B cell (primary cell): ENCODE measurements around the gene STN1. TPM values are rescaled to one million over a fixed set of nuclear protein-coding genes. Genes with fewer than 3 reads are reported as not detected.

Source experiments
- ATAC-seq: fragments of 200-7000 bp; cut with Tn5 transposase; one replicate; pipeline ENCODE4 v1.10.0; 2021; ENCODE audit warnings: low read depth, mild to moderate bottlenecking, moderate number of reproducible peaks, moderate library complexity
- CTCF ChIA-PET: fragments of 350-600 bp; sonication (Branson Sonifier 250); formaldehyde crosslinking; loops from one replicate; lab custom pipeline; 2021; ENCODE audit warnings: antibody characterized with exemption, inconsistent platforms; lab: Charles Lee
- POLR2A ChIA-PET: fragments of 350-600 bp; sonication (Branson Sonifier 250); formaldehyde crosslinking; loops from one replicate; lab custom pipeline; 2021; ENCODE audit warnings: antibody characterized with exemption; lab: Charles Lee
- DNase-seq: peaks from one replicate; pipeline ENCODE4 v3.0.0; 2013
- H2AFZ ChIP-seq: 2 replicates; pipeline ENCODE4 v1.6.1; 2012; ENCODE audit warnings: mild to moderate bottlenecking, low read depth, low read length; ENCODE audit not compliant: insufficient read depth, poor library complexity, severe bottlenecking
- H3K27ac ChIP-seq, 2 donors: 1 replicate in 1 of 2; 2 replicates in 1 of 2; pipeline ENCODE4 v1.5.1; 2012 to 2013; ENCODE audit warnings: low read length in 2 of 2, mild to moderate bottlenecking in 2 of 2, moderate library complexity in 1 of 2
- H3K27me3 ChIP-seq, 4 experiments: fragments of 200-600 bp in 1 of 4; sonication (generic) in 1 of 4; replicated peaks in 1 of 4; 1 replicate in 2 of 4; 2 replicates in 2 of 4; pipeline versions ENCODE4 v1.6.1 to v1.7.0; 2013 to 2016; ENCODE audit warnings: low read length in 3 of 4, mild to moderate bottlenecking in 2 of 4, mixed read lengths in 1 of 4, moderate library complexity in 1 of 4; ENCODE audit not compliant: insufficient read depth in 4 of 4, control insufficient read depth in 3 of 4; ENCODE audit errors: control extremely low read depth in 1 of 4
- H3K36me3 ChIP-seq, 2 experiments: replicated peaks in 1 of 2; 1 replicate in 1 of 2; 2 replicates in 1 of 2; pipeline versions ENCODE4 v1.6.1 to v1.7.1; 2013; ENCODE audit warnings: low read length in 1 of 2; ENCODE audit not compliant: insufficient read depth in 2 of 2, control insufficient read depth in 1 of 2; ENCODE audit errors: control extremely low read depth in 1 of 2, extremely low read depth in 1 of 2
- H3K4me1 ChIP-seq, 2 donors: fragments of 200-600 bp in 1 of 2; sonication (generic) in 1 of 2; 1 replicate in 1 of 2; 2 replicates in 1 of 2; pipeline versions ENCODE4 v1.5.1 to v1.6.1; 2013 to 2017; ENCODE audit warnings: low read length in 2 of 2; ENCODE audit not compliant: control insufficient read depth in 2 of 2, insufficient read depth in 2 of 2
- H3K4me2 ChIP-seq: replicated peaks from 2 replicates; pipeline ENCODE3; 2012; ENCODE audit warnings: mild to moderate bottlenecking, low read depth, low read length; ENCODE audit not compliant: poor library complexity, severe bottlenecking
- H3K4me3 ChIP-seq, 5 experiments: fragments of 200-600 bp in 1 of 5; sonication (generic) in 1 of 5; 1 replicate in 3 of 5; 2 replicates in 2 of 5; pipeline versions ENCODE4 v1.5.1 to v1.7.0; 2011 to 2016; ENCODE audit warnings: low read length in 4 of 5, mild to moderate bottlenecking in 4 of 5, low read depth in 2 of 5, control low read depth in 1 of 5, moderate library complexity in 1 of 5; ENCODE audit not compliant: insufficient read depth in 1 of 5; ENCODE audit errors: control extremely low read depth in 1 of 5, extremely low read depth in 1 of 5
- H3K79me2 ChIP-seq: fragments of 200-600 bp; sonication (generic); one replicate; pipeline ENCODE4 v1.6.0; 2016; ENCODE audit warnings: low read length; ENCODE audit not compliant: control insufficient read depth, insufficient read depth
- H3K9ac ChIP-seq: fragments of 200-600 bp; sonication (generic); 2 replicates; pipeline ENCODE4 v1.6.1; 2017; ENCODE audit warnings: mild to moderate bottlenecking, low read length, moderate library complexity
- H3K9me3 ChIP-seq, 3 donors: one replicate each; pipeline versions ENCODE4 v1.6.1 to v1.7.1; 2013; ENCODE audit warnings: low read length in 2 of 3; ENCODE audit not compliant: control insufficient read depth in 2 of 3, insufficient read depth in 1 of 3; ENCODE audit errors: control extremely low read depth in 1 of 3
- H4K20me1 ChIP-seq: 2 replicates; pipeline ENCODE4 v1.6.0; 2012; ENCODE audit warnings: mild to moderate bottlenecking, low read length; ENCODE audit not compliant: insufficient read depth, control insufficient read depth, poor library complexity, severe bottlenecking
- H3K27ac Mint-ChIP-seq: one replicate; pipeline ENCODE4 v1.8.0; 2021; ENCODE audit warnings: mixed read lengths
- H3K27me3 Mint-ChIP-seq: one replicate; pipeline ENCODE4 v1.8.0; 2021; ENCODE audit warnings: mixed read lengths
- H3K4me1 Mint-ChIP-seq: one replicate; pipeline ENCODE4 v1.8.0; 2021; ENCODE audit warnings: mixed read lengths
- H3K4me3 Mint-ChIP-seq: one replicate; pipeline ENCODE4 v1.8.0; 2021; ENCODE audit warnings: mixed read lengths
- H3K9me3 Mint-ChIP-seq: one replicate; pipeline ENCODE4 v1.8.0; 2022; ENCODE audit warnings: mixed read lengths; ENCODE audit not compliant: insufficient read depth
- CTCF ChIP-seq: fragments of 200-600 bp; IDR thresholded peaks from one replicate; pipeline ENCODE4 v1.8.0; 2022; ENCODE audit warnings: antibody characterized with exemption, mild to moderate bottlenecking
- EZH2 ChIP-seq: IDR thresholded peaks from 2 replicates; pipeline ENCODE4 v1.6.1; 2012; ENCODE audit warnings: borderline replicate concordance, low read depth, mild to moderate bottlenecking, moderate library complexity, low read length; ENCODE audit not compliant: insufficient read depth, poor library complexity, severe bottlenecking
- WGBS: methylation state at CpG from one replicate; pipeline ENCODE4 v1.1.5; 2013; ENCODE audit warnings: missing lambda C conversion rate; ENCODE audit not compliant: insufficient coverage; 5-methylcytosine and 5-hydroxymethylcytosine counted together
- intact Hi-C: fragments of 100-400 bp; cut with micrococcal nuclease; formaldehyde crosslinking; loops from one replicate; pipeline ENCODE4 v1.10.0; 2022
- polyA plus RNA-seq: library from polyadenylated mRNA; depleted of rRNA; stranded (reverse); fragments of >200 nt; gene quantifications from 2 replicates; pipeline ENCODE4 v1.2.3, GENCODE V29; 2012
- total RNA-seq, 2 donors: library from RNA; stranded (reverse); fragments of 120-200 nt in 1 of 2; gene quantifications; 1 replicate in 1 of 2; 2 replicates in 1 of 2; pipeline versions ENCODE4 v1.2.3 to v1.2.4, GENCODE V29; 2013 to 2022

STN1 gene
- total and polyA plus RNA-seq, 2 donors (not counting 1 experiment from before 2014, with no cell fraction given): 16.3 to 24.5 TPM

DNA sequence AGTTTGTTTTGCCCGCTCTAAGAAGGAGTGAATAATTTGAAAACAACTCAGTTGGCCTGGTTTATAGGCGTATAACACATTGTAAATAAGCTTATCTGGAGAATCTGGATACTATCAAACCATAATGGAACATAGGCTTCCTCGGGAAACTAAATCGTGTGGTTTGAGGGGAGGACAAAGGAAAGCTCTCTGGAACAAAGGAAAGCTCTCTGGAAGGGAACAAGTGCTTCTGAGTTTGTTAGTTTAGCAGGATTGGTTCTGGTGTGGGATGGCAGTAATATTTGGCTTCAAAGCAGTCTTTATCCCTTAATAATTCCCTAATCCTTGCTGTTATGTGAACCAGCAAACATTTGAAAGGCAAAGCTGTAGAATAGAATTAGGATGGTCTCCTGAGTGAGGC is 34.0 kb upstream of the STN1 start:
- no CpG with 5 or more reads among the region's 4 CpGs for WGBS
- no peaks in the 10 kb centered on the region for H3K79me2 ChIP-seq
- POLR2A ChIA-PET: interaction anchor here (0.6 kb wide), 1 partner anchor 51 kb away, joined by 3 read pairs; no protein-coding TSS in a partner anchor
- H3K4me1 Mint-ChIP-seq: peaks cover 6% of the 10 kb centered on the region
- no peaks in the 10 kb centered on the region for H4K20me1 ChIP-seq
- H3K4me2 ChIP-seq: no peak overlapping the region
- no peak overlapping the region for H2AFZ ChIP-seq
- no peak overlapping the region for H3K27ac Mint-ChIP-seq
- ATAC-seq (no peak), DNase-seq (no peak)
- peaks cover 0 to 3% of the 10 kb centered on the region in 2 donors for H3K4me1 ChIP-seq
- intact Hi-C loops: no loop called here
- peaks cover 0 to 3% (median 0%) of the 10 kb centered on the region in 4 experiments for H3K27me3 ChIP-seq
- H3K27me3 Mint-ChIP-seq: peaks cover 31% of the 10 kb centered on the region
- no peak overlapping the region for H3K27ac ChIP-seq
- H3K9me3 Mint-ChIP-seq: no peaks in the 10 kb centered on the region
- no peak overlapping the region for H3K4me3 ChIP-seq
- CTCF ChIA-PET: no interaction called here
- H3K4me3 Mint-ChIP-seq: no peak overlapping the region
- TF ChIP-seq CTCF: no peak
- TF ChIP-seq EZH2: no peak
- no peaks in the 10 kb centered on the region for H3K36me3 ChIP-seq
- H3K9ac ChIP-seq: no peak overlapping the region
- no peaks in the 10 kb centered on the region for H3K9me3 ChIP-seq

- H3K4me2 ChIP-seq: no peak overlapping the region
- no peak for DNase-seq
- H3K4me1 Mint-ChIP-seq: peaks cover 6% of the 10 kb centered on the region
- 22% methylated on average over 1 of the region's 2 CpGs for whole genome bisulfite sequencing
- H3K27ac Mint-ChIP-seq: no peak overlapping the region
- POLR2A ChIA-PET: no interaction called here
- H3K9me3 Mint-ChIP-seq: no peaks in the 10 kb centered on the region
- CTCF ChIA-PET: no interaction called here
- no peak overlapping the region for H3K27ac ChIP-seq
- H3K4me3 Mint-ChIP-seq: no peak overlapping the region
- H3K79me2 ChIP-seq: no peaks in the 10 kb centered on the region
- H4K20me1 ChIP-seq: no peaks in the 10 kb centered on the region
- intact Hi-C loops: no loop called here
- H2AFZ ChIP-seq: no peak overlapping the region
- peaks cover 0 to 3% of the 10 kb centered on the region in 2 donors for H3K4me1 ChIP-seq
- no peaks in the 10 kb centered on the region for H3K9me3 ChIP-seq
- TF ChIP-seq CTCF (no peak), EZH2 (no peak)
- no peaks in the 10 kb centered on the region for H3K36me3 ChIP-seq
- peaks cover 27% of the 10 kb centered on the region for H3K27me3 Mint-ChIP-seq
- peaks cover 0 to 3% (median 0%) of the 10 kb centered on the region in 4 experiments for H3K27me3 ChIP-seq
- H3K9ac ChIP-seq: no peak overlapping the region
- ATAC-seq: no peak
- H3K4me3 ChIP-seq: no peak overlapping the region
Observed at GRCh38 chr10:103951183-103951582, 33.2 kb upstream of the STN1 start.
